ENCODE results near the gene EMSY. TPM values are rescaled to one million over a fixed set of nuclear protein-coding genes. Genes with fewer than 3 reads are reported as not detected.

Gene EMSY
- polyA plus RNA-seq, 1 donor from 2014 or later: 25.0 TPM

DNA sequence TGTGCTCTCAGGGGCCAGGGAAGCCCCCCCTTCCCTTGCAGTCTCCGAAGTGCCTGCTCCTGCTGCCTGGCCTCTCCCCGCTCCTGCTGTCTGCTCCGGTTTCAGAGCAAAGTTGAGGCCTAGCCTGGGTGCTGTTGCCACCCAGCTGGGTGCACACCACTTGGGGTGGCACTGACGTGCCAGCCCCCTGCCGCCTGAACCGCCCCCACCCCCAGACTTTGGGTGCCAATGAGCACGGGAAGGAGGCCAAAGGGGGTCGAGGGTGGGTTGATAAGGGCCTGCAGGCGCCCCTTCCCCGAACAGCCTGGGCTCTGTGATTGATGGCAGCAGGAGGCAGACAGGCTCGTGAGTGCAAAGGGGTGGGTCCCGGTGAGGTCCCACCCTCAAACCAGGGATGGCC, 48.2 kb downstream of the EMSY start:
- H3K9me3 ChIP-seq (ENCODE audit: low read length): no peaks in the 10 kb centered on the region
- H3K4me3 ChIP-seq (ENCODE audit: low read length): no peak overlapping the region
- H3K9me2 ChIP-seq (ENCODE audit: insufficient read depth, low read length): no peaks in the 10 kb centered on the region
- no peaks in the 10 kb centered on the region for H4K20me1 ChIP-seq (ENCODE audit: insufficient read depth)
- TF ChIP-seq SMC3 (conservative IDR thresholded peaks at IDR 0.05; ENCODE audit: poor library complexity) (no peak), RAD21 (conservative IDR thresholded peaks at IDR 0.05) (no peak), MXI1 (conservative IDR thresholded peaks at IDR 0.05; ENCODE audit: poor library complexity, severe bottlenecking) (no peak), EZH2 (IDR thresholded peaks at IDR 0.05; ENCODE audit: borderline replicate concordance, insufficient read depth, low read length, poor library complexity, severe bottlenecking) (no peak), TAF1 (IDR thresholded peaks at IDR 0.05; ENCODE audit: low read depth) (no peak), EP300 (conservative IDR thresholded peaks at IDR 0.05; ENCODE audit: poor library complexity, severe bottlenecking) (no peak)
- TF ChIP-seq, protein P1, sequence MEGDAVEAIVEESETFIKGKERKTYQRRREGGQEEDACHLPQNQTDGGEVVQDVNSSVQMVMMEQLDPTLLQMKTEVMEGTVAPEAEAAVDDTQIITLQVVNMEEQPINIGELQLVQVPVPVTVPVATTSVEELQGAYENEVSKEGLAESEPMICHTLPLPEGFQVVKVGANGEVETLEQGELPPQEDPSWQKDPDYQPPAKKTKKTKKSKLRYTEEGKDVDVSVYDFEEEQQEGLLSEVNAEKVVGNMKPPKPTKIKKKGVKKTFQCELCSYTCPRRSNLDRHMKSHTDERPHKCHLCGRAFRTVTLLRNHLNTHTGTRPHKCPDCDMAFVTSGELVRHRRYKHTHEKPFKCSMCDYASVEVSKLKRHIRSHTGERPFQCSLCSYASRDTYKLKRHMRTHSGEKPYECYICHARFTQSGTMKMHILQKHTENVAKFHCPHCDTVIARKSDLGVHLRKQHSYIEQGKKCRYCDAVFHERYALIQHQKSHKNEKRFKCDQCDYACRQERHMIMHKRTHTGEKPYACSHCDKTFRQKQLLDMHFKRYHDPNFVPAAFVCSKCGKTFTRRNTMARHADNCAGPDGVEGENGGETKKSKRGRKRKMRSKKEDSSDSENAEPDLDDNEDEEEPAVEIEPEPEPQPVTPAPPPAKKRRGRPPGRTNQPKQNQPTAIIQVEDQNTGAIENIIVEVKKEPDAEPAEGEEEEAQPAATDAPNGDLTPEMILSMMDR (IDR thresholded peaks at IDR 0.05; ENCODE audit: poor library complexity, severe bottlenecking): no peak
- no peaks in the 10 kb centered on the region for H3K27me3 ChIP-seq (ENCODE audit: insufficient read depth, low read depth, low read length)
- H3K27ac ChIP-seq (ENCODE audit: low read length): no peak overlapping the region
- peaks cover 3% of the 10 kb centered on the region for H3K79me2 ChIP-seq (replicated peaks; ENCODE audit: insufficient read depth, low read length)
- peaks cover 8% of the 10 kb centered on the region for H3K36me3 ChIP-seq (ENCODE audit: insufficient read depth, low read length)
- no peaks in the 10 kb centered on the region for H3F3A ChIP-seq (ENCODE audit: insufficient read depth, low read length, poor library complexity, severe bottlenecking)
- no peak overlapping the region for H2AFZ ChIP-seq (ENCODE audit: low read depth, low read length)
- no peak overlapping the region for H3K4me2 ChIP-seq (ENCODE audit: low read length)
- no peak overlapping the region for H3K9ac ChIP-seq (ENCODE audit: low read length)

DNA sequence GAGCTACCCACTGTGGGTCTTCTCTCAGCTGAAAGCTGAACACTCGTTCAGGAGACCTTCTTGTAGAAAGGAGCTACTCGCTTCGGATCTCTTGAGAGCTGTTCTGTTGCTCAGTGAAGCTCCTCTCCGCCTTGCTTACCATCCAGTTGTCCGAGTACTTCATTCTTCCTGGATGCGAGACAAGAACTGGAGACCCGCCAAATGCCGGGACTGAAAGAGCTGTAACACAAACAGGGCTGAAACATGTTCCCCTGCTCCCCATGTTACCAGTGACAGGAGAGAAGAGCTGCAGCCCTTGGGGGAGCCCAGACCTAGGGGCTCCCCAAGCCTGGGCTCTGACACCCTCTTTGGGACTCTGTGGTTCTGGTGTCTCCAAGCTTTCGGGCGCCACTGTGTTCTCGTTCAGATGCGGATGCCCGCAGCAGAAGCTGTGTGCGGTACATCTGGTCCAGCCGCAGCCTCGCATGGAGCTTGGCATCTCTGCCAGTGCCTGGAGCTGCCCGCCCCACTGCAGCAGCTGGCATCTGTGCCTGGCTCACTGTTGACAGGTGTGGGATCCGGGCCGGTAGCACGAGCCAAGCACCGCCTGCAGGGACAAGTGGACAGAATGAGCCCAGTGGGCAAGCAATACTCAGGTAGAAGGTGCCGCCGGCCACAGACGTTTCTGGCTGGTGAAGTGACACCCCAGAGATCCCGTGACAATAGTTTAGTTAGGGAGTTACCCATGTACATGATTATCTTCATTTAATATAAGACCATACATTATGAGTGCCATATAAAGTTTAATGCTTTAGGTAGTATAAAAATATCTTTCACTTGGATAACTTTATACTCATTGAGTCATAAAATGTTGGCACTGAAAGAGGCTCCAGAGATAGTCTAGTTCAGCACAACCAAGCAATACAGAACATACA, 49.1 kb downstream of the EMSY start:
- Histone ChIP-seq H3K79me2 (replicated peaks; ENCODE audit: insufficient read depth, low read length) (peaks cover 3% of the 10 kb centered on the region), H3K27ac (ENCODE audit: low read length) (no peak overlapping the region), H3K4me3 (ENCODE audit: low read length) (no peak overlapping the region), H3K4me2 (ENCODE audit: low read length) (no peak overlapping the region), H2AFZ (ENCODE audit: low read depth, low read length) (no peak overlapping the region), H3F3A (ENCODE audit: insufficient read depth, low read length, poor library complexity, severe bottlenecking) (no peaks in the 10 kb centered on the region), H3K9ac (ENCODE audit: low read length) (no peak overlapping the region), H3K9me2 (ENCODE audit: insufficient read depth, low read length) (no peaks in the 10 kb centered on the region), H3K27me3 (ENCODE audit: insufficient read depth, low read depth, low read length) (no peaks in the 10 kb centered on the region), H3K36me3 (ENCODE audit: insufficient read depth, low read length) (peaks cover 8% of the 10 kb centered on the region), H3K9me3 (ENCODE audit: low read length) (no peaks in the 10 kb centered on the region), H4K20me1 (ENCODE audit: insufficient read depth) (no peaks in the 10 kb centered on the region)
- TF ChIP-seq, protein P2, sequence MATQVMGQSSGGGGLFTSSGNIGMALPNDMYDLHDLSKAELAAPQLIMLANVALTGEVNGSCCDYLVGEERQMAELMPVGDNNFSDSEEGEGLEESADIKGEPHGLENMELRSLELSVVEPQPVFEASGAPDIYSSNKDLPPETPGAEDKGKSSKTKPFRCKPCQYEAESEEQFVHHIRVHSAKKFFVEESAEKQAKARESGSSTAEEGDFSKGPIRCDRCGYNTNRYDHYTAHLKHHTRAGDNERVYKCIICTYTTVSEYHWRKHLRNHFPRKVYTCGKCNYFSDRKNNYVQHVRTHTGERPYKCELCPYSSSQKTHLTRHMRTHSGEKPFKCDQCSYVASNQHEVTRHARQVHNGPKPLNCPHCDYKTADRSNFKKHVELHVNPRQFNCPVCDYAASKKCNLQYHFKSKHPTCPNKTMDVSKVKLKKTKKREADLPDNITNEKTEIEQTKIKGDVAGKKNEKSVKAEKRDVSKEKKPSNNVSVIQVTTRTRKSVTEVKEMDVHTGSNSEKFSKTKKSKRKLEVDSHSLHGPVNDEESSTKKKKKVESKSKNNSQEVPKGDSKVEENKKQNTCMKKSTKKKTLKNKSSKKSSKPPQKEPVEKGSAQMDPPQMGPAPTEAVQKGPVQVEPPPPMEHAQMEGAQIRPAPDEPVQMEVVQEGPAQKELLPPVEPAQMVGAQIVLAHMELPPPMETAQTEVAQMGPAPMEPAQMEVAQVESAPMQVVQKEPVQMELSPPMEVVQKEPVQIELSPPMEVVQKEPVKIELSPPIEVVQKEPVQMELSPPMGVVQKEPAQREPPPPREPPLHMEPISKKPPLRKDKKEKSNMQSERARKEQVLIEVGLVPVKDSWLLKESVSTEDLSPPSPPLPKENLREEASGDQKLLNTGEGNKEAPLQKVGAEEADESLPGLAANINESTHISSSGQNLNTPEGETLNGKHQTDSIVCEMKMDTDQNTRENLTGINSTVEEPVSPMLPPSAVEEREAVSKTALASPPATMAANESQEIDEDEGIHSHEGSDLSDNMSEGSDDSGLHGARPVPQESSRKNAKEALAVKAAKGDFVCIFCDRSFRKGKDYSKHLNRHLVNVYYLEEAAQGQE (IDR thresholded peaks at IDR 0.05; ENCODE audit: borderline replicate concordance): no peak
